GM18498 (cell line): ENCODE results near the gene SLC28A1.
"Not testable (repeated sequence)": the region's sequence is repeated elsewhere in the genome, so short reads cannot be mapped to it uniquely, and the experiment has no call there.

Source experiments
- ATAC-seq: cut with Tn5 transposase; IDR thresholded peaks from one replicate; pipeline ENCODE4 v1.9.1; 2021; ENCODE audit warnings: mild to moderate bottlenecking, moderate library complexity; ENCODE audit not compliant: unreplicated experiment

SLC28A1 gene

DNA sequence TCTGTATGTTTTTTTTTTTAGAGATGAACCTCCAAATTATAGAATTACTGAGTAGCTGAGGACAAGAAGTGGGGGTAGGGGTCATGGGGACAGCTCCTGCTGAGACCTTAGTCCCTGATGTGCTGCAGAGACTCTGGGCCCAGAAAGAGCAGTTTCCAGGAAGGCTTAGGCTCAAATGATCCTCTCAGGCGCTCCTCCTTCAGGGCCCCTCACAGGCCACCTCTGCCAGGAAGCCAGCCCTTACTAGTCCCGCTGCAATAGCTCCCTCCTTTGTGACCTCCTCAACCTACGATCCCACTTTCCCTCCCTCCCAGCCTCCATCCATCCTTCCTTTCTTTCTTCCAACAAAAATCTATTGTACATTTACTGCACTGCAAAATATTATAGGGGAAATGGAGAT is 24.6 kb downstream of the SLC28A1 start:
- ATAC-seq, result no peak

GRCh38 chr15:84909782-84910181 is 25.3 kb downstream of the SLC28A1 start:
- no peak for ATAC-seq

GRCh38 chr15:84910928-84911623 is 26.6 kb downstream of the SLC28A1 start:
- no peak for ATAC-seq

- no peak for ATAC-seq
Measured at GRCh38 chr15:84911879-84912660, 27.6 kb downstream of the SLC28A1 start.

GRCh38 chr15:84913360-84913723 is 28.9 kb downstream of the SLC28A1 start:
- ATAC-seq, result no peak

- ATAC-seq, result no peak
Measured at GRCh38 chr15:84914351-84914750, 29.9 kb downstream of the SLC28A1 start.

DNA sequence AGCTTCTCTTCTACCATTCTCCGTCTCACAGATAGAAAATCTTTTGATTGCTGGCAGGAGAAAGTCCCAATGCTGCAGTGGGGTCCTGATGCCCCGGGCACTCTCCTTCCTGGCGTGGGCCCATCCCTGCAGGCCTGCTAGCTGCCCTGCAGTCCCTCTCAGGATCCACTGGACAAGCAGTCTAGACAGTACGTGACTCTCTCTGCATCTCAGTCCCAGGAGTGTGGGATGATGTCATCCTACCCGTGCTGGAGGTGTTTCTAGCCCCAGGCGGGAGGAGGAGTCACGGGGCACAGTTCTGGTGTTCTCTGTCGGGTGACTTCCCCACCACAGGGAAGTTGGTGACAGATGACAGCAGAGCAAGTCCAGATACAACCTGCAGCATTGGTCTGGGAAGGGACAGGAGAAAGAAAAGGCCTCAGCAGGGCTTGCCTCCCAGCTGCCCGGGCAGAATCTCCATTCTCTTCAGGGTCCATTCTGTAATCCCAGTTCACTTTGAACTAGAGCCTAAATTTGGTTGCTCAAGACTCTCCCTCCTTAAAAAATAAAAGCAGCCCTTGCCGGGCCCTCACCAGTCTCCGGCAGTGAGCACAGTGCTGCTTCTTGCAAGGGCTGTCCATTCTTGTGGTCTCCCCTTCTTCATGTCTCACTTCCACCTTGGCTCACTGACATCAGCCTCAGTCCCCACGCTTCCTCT is 30.6 kb downstream of the SLC28A1 start:
- peak; percentile 96 for ATAC-seq

DNA sequence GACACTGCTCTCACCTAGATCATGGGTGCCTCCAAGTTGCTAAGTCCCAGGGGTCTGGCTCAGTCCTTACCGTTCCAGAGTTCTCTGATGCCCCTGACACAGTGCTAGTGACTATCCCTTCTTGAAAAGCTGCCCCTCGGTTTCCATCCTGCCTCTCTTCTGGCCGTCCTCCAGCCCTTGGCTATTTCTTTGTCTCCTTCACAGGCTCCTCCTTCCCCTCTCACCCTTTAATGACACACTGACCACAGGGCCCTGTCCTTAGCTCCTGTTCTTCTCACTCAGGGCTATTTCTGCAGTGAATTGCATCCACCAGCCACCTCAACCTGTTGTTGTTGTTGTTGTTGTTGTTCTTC is 31.1 kb downstream of the SLC28A1 start:
- ATAC-seq, result no peak

DNA sequence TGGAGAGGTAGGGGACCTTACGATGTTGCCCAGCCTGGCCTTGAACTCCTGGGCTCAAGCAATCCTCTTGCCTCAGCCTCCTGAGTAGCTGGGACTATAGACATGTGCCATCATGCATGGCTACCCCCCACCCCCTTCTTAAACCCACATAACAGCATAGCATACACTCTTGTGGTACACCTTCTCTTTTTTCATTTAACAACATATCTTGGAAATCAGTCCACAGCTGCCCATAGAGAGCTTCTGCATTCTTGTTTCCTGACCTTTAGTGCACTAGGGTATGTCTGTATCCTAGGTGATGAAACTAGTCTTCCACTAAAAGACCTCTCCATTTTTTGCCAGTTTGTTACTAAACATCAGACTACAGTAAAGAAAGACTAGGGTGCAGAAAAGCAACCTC is 33.0 kb downstream of the SLC28A1 start:
- ATAC-seq, result no peak

DNA sequence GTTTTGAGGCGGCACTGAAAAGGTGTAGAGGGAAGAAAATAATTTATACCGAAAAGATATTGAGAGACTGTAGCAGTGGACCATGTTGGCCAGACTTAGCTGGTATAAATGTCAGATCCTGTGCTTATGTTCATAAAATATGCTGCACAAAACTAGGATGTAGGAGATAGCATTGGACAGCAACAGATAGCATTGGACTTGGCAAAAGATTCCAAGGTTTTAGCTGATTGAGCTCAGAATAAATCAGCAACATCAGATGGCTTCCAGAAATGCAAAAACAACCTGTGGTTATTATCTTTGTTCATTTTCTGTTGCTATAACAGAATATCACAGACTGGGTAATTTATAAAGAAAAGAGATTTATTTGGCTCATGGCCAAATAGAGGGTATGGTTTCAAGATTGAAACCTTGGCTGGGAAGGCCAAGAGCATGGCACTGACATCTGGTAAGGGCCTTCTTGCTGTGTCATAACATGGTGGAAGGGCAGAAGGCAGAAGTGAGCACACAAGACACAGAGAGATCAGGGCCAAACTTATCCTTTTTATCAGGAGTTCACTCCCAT is 34.7 kb downstream of the SLC28A1 start:
- no peak for ATAC-seq

- ATAC-seq, result no peak
Measured at GRCh38 chr15:84921121-84921520, 36.7 kb downstream of the SLC28A1 start.

GRCh38 chr15:84922530-84922929 is 38.1 kb downstream of the SLC28A1 start:
- no peak for ATAC-seq

DNA sequence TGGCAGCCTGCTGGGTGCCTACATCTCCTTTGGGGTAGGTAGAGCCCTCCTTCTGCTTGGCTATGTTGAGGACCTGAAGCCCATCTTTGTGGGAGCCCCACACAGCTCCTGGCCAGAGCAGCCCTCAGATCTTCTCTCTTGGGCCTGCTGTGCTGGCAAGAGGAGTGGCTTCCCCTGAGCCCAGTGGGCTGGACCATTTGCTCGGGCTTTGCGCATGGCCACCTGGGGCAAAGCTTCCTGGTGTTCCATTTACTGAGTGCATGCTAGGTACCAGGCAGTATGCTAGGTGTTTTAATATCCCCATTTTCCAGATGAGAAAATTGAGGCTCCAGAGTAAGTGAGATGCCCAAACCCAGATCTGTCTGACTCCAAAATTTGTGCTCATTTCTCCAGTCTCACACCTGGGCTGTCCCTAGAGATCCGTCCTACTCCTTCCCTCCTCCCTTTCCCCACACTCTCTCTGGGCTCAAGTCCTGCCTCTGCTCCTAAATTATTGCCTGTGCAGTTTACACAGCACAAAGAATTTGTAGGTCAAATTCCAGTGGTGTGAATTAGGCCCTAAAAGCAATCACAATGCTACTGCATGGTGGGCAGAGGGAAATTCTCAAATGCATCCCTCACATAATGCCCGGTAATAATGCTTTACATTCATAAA is 39.7 kb downstream of the SLC28A1 start:
- no peak for ATAC-seq

DNA sequence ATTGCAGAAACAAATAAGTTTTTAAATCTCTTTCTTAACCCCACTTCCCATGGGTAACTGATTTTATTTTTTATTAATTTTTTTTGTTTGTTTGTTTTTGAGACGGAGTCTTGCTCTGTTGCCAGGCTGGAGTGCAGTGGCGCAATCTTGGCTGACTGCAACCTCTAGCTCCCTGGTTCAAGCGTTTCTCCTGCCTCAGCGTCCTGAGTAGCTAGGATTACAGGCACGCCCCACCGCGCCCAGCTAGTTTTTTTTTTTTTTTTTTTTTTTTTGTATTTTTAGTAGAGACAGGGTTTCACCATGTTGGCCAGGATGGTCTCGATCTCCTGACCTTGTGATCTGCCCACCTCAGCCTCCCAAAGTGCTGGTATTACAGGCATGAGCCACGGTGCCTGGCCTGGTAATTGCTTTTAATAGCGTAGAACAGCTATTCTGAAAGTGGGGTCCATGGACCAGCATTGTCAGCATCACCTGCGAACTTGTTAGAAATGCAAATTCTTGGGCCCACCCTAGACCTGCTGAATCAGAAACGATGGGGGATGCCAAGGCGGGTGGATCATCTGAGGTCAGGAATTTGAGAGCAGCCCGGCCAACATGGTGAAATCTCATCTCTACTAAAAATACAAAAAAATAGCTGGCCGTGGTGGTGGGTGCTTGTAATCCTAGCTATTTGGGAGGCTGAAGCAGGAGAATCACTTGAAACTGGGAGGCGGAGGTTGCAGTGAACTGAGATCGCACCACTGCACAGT is 40.5 kb downstream of the SLC28A1 start:
- not testable (repeated sequence) for ATAC-seq

DNA sequence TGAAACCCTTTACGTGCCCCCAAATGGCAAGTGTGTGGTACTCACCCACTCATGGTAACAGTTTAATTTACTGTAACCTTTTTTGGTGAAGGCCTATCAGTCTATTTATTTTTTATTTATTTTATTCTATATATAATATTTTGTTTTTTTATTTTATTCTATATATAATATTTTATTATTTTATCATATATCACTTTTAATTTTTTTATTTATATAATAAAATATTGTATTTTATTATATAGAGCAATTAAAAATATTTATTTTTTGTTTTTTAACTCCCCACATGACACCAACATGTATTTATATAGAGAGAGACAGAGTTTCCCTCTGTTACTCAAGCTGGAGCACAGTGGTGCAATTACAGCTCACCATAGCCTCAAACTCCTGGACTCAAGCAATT is 41.4 kb downstream of the SLC28A1 start:
- ATAC-seq, result no peak

DNA sequence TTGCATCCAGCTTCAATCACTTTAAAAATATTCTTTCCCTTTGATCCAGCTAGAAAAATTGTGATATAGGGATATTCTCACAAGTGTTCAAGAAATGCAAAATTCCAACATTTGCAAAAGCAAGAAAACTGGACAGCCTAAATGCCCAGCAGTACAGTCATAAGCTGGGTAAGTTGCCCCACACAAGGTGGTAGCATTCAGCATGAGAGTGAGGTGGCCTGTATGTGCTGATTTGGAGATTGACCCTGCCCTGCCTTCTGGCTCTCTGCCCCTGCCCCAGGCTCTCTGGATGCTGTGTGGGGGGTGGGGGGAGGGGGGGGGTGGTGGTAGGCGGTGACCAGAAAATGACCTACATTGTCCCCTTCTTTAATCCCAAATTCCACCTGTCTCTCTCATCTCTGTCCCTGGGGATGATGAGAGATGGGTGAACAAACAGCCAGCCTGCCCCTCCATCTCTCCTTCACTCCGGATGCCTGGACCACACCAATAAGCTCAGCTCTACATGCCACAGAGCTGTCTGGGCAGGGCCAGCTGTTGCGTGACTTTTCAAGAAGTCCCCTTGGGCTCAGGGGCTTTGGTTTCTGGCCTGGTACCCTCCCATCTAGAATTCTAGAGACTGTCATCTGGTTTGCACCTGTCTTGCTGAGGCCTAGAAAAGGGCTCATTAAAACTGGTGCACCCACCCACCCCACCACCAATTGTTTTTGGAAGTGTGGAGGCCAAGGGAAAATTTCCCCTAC is 42.2 kb downstream of the SLC28A1 start:
- ATAC-seq, result no peak

DNA sequence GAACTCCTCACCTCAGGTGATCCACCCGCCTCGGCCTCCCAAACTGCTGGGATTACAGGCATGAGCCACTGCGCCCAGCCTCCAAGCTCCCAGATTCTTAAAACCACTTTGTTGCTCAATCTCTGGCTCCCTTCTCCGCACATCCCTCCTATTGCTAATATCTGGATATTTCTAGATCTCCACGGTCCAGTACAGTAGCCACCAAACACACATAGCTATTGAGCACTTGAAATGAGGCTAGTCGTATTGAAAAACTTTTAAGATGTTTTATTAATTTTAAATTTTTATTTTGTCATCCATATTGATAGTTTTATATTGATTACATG is 44.3 kb downstream of the SLC28A1 start:
- no peak for ATAC-seq

DNA sequence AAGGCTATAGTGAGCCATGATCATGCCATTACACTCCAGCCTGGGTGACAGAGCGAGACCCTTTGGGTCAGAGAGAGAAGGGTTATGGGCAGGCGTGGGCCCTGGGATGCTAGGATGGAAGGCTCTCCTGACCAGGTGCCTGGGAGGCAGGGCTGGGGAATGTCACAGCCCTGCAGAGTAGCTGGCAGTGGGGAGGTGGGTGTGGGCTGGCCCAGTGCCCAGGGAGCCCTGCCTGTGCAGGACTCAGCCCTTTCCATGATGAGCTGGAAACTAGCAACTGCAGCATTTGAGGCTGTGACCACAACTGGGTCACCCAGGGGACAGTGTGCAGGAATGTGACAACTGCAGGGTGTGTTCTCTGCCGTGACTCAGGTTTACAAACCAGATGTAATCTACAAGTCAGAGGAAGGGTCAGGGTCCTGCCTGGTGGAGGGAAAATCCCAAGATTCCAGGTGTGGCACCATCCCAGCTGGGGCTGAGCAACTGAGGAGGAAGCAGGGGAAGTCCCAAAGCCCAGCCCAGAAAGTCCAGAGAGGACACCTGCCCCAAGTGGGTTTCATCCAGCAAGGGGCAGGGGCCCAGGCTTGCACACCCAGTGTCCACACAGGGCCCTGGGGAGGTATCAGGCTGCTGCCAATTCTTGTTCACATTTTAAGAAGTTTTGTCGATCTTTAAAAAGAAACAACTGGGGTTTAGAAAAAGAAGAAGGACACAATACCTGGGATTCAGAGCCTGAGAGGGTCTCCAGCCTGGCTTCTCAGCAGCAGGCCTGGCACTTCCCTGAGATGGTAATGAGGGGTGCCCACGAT is 45.5 kb downstream of the SLC28A1 start:
- no peak for ATAC-seq
